Measurements from ENCODE around the gene SESN1.

Gene SESN1

GRCh38 chr6:109062767-109063352 lies 31.8 kb downstream of the SESN1 start:
- no peak for FAIRE-seq
- DNase-seq (ENCODE audit: insufficient read length, low spot score): no peak

DNA sequence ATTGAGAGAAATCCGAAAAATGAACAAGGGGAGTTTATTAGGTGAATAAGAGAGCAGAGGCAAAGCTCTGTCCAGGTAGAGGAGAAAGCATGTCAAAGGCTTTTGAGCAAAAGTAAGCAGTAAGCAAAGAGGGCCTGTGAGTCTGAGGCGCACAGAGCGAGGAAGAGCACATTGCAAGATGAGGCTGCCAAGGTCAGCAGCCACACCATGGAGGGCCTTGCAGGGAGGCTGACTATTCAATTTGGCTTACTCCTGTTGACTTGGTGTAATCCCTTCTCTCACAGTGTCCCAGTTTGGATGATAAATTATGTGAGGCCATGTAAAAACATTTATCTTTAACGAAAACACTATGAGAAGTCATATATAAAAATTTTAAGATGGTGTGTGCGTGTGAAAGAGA lies 32.4 kb downstream of the SESN1 start:
- no peak for FAIRE-seq
- no peak for DNase-seq (ENCODE audit: insufficient read length, low spot score)

GRCh38 chr6:109060571-109060970 lies 34.1 kb downstream of the SESN1 start:
- DNase-seq (ENCODE audit: insufficient read length, low spot score): no peak
- no peak for FAIRE-seq

- no peak for DNase-seq (ENCODE audit: insufficient read length, low spot score)
- FAIRE-seq: peak; percentile 28
Measured at GRCh38 chr6:109059571-109060021, 35.0 kb downstream of the SESN1 start.

DNA sequence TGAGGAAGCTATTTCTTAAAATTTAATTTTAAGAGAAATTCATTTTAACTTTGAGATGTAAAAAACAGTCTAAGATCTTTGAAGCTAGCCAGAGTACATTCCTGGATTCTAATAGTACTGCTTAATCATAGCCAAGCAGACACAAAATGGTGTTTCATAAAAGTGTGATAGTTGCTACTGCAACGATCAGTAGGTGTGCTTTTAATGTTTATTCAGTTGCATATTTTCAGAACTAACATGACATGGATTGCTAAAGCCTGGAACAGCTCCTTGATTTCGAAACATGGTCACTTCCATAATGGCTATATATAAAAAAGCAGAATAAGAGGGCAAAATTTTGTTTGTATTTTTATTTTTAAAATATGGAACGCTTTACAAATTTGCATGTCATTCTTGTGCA lies 35.5 kb downstream of the SESN1 start:
- FAIRE-seq: no peak

DNA sequence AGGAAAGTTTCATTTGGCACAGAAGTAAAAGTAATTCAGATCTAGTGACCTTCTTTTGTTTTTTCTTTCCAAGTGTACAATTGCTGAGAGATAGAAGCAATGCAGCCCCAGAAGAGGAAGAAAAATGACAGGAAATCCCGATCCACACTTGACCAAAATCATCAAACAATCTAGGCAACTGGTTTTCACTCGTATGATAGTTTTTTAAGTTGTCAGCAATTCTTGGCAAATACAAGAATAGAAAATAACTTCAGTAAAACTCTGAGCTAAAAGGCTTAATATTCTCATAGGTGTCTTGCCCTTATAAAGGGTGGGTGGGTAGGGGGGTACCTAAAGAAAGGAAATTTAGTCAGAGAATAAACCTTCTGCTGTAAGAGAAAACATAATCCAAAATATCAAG lies 36.0 kb downstream of the SESN1 start:
- DNase-seq (ENCODE audit: insufficient read length, low spot score): no peak
- FAIRE-seq: no peak

More for the DNA sequence above, 35.5 kb downstream of the SESN1 start:
- no peak for DNase-seq (ENCODE audit: insufficient read length, low spot score)

GRCh38 chr6:109056661-109057060 lies 38.0 kb downstream of the SESN1 start:
- FAIRE-seq (no peak), DNase-seq (ENCODE audit: insufficient read length, low spot score) (no peak)

GRCh38 chr6:109055771-109056235 lies 38.8 kb downstream of the SESN1 start:
- DNase-seq (ENCODE audit: insufficient read length, low spot score) (no peak), FAIRE-seq (no peak)

DNA sequence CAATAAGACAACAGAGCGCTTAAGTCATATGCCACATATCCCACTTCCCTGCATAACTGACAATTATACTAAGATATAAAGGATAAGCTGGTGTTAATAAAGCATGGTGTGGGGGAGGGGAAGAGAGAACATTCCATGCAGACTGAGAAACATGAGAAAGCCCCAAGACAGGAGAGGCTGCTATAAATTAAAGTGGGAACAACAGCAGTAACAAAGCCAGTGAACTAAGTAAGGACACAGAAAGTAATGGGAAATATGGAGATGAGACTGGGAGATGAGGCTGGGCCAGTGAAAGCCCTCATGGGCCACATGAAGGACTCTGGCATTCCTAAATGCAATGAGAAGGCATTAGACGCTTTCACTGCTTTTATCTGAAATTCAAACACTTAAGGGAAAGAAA lies 41.3 kb downstream of the SESN1 start:
- DNase-seq (ENCODE audit: insufficient read length, low spot score) (no peak), FAIRE-seq (no peak)

DNA sequence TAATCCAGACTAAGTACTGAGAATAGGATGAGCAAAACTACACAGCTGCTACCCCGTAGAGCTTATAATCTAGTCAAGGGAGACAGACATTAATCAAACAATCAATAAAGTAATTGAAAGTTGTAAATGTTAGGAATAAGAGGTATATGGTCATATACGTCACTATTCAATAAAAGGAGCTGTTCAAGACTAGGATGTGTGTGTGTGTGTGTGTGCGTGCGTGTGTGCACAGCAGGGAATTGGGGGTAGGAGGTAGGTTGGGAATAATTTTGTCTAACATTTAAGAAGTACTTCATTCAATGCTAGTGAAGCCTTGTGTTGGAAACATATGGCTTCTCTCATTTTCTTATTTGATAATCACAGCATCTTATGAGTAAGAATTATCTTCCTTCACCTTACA lies 41.8 kb downstream of the SESN1 start:
- FAIRE-seq: no peak
- DNase-seq (ENCODE audit: insufficient read length, low spot score): no peak

DNA sequence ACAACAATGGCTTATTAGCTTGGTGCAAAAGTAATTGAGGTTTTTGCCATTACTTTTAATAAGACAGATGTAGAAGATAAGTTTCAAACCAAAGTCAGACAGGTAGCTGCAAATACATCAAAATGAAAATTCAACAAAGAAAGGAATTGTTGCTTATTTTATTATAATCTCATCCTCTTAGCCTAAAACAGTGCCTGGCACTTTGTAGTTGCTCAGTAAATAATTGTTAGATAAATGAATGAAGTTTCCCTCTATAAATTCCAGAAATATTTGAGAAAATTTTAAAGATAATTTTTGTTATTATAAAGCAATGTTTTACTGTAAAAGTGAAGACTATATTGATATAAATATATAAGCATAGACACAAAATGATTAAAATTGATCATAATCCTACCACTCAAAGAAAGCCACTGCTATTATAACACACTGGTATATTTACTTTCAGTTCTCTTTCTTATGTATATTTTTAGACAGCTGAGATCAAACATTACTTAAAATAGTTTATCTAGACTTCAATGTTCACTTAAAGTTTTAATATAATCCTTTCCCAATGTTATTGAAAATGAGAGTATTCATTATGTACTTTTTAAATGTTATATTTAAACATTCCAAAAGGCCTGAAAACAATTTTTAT lies 42.5 kb downstream of the SESN1 start:
- FAIRE-seq: no peak
- no peak for DNase-seq (ENCODE audit: insufficient read length, low spot score)

- DNase-seq (ENCODE audit: insufficient read length, low spot score) (no peak), FAIRE-seq (peak; percentile 39)
Measured at GRCh38 chr6:109051301-109052017, 43.2 kb downstream of the SESN1 start.

DNA sequence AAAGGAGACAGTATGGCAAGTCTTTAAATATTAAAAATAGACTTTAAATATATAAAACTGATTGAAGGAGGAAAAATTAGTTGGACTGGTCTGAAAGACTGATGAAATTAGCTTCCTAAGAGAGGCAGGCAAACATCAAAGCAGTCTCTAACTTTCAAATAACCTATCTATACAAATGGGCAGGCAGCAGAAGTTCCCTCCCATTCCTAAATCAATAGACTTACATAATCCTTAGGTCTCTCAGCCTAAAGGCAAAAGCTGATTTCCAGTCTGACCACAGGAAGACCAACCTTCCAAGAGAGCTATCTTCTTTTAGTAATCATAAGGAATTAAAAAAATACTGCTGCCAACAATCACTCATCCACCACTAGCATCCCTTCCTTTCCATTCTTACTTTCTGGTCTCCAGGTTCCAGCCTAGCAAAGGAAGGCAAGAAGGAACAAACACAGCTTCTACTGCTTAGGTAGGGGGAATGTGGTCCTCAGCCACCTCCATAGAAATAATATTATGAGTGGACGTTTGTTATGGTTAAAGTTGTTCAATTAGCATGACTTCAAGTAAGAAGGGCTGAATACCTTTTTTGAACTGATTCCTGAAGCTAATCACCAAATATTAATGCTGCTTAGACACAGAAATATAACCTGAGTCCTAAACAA lies 44.1 kb downstream of the SESN1 start:
- DNase-seq (ENCODE audit: insufficient read length, low spot score) (no peak), FAIRE-seq (peak; percentile 66)

DNA sequence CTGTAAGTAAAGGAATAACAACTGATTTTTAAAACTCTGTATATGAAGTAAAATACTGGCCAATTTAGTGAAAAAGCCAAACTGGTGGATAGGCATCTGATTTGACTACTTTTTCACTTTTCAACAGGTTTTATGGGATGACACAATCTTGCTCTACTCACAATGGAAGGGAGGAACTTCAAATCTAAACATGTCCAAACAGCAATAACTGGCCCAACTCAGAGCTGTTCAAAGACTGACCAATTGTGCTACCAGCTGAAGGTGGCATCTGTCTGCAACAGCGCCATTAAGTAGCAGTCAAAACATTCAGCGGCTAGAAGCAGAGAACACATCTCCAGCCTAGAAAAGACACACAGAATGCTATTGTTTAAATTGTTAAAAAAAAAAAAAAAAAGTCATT lies 44.6 kb downstream of the SESN1 start:
- no peak for DNase-seq (ENCODE audit: insufficient read length, low spot score)
- peak; percentile 48 for FAIRE-seq

DNA sequence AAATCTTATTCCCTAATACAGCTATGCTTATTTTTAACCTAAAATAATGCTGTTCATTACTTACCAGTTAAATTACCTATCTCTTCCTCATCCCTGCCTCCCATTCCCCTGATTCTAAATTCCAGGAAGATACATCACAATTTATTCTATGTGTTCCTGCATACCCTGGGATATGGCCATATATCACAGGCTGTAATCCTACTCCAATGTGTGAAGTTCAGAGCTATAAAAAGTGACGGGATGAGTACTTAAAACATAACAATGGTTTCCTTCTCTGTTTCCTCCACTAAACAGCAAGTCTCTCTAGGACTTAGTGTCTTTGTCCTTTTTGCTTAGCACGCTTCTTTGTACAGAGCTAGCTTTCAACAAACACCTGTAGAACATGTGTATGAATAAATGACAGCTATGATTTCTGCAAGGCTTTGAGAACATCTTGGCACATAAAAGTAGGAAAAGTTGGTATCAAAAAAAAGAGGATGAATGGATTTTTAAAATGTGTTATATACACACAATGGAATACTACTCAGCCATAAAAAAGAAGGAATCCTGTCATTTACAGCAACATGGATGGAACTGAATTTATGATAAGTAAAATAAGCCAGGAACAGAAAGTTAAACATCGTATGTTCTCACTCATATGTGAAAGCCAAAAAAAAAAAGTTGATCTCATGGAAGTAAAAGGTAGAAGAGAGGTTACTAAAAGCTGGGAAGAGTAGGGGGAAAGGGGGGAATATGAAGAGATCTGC lies 45.8 kb downstream of the SESN1 start:
- no peak for FAIRE-seq
- no peak for DNase-seq (ENCODE audit: insufficient read length, low spot score)

- FAIRE-seq (no peak), DNase-seq (ENCODE audit: insufficient read length, low spot score) (no peak)
Measured at GRCh38 chr6:109048176-109048575, 46.5 kb downstream of the SESN1 start.

DNA sequence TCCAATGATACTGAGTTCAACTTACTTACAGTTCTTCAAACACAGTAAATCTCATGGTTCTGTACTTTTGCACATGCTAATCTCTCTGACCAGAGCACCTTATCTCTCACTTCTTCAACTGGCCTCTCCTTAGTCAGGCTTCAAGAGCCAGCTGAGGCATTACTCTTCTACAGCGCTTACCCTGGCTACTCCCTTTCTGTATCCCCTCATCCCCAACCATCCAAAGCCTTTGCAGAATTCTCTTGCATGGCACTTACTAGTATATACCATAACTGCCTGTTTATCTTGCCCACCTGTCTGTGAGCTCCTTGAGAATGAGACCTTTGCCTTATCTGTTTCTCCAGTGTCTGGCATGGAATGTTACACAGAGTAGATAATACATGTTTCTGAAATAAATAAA lies 49.2 kb downstream of the SESN1 start:
- DNase-seq (ENCODE audit: insufficient read length, low spot score): no peak
- no peak for FAIRE-seq

DNA sequence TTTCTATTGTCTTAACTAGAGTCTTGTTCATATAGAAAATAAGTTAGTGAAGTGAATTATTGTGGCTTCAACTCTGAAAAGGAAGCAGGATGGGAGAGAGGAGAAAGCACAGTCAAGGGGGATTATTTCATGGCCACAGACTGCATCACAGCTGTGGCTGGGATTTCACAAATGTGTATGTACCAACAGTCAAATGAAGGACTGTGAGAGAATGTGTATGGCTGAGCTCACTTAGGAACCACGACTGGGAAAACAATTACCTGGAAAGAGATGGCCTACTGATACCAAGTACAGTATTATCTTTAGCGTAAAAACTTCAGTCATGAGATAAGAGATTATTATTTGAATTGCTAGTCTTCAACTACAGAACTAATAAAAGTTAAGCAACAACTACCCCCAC lies 54.9 kb downstream of the SESN1 start:
- DNase-seq (ENCODE audit: insufficient read length, low spot score) (no peak), FAIRE-seq (no peak)

DNA sequence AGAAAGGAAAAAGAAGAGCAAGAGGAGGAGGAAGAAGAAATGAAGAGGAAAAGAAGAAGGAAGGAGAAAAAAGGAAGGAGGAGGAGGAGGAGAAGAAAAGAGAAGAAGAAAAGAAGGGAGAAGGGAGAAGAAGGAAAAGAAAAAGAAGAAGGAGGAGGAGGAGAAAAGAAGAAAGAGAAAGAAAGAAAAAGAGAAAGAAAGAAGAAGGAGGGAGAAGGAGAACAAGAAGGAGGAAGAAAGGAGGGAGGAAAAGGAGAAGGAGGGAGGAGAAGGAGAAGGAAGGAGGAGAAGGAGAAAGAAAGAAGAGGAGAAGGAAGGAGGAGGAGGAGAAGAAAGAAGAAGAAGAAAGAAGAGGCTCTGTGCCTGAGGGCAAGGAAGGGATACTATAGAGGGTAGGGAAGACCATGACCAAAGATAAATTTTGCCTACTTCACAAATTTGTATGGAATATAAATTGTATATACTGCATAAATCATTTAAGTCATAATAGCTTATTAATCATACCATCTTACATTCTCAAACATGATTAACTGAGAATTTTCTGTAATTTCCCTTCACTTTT lies 55.7 kb downstream of the SESN1 start:
- DNase-seq (ENCODE audit: insufficient read length, low spot score) (no peak), FAIRE-seq (no peak)

- FAIRE-seq (no peak), DNase-seq (ENCODE audit: insufficient read length, low spot score) (no peak)
Measured at GRCh38 chr6:109036574-109037294, 57.9 kb downstream of the SESN1 start.

All from GM19239 (cell line).